GM23338 (cell line): ENCODE measurements around the gene GPR141. TPM values are rescaled to one million over a fixed set of nuclear protein-coding genes. Genes with fewer than 3 reads are reported as not detected.

ENCODE experiments used
- ATAC-seq: fragments of 200-7000 bp; cut with Tn5 transposase; 3 replicates; pipeline ENCODE4 v1.9.1; 2020
- DNase-seq: peaks from one replicate; pipeline ENCODE4 v3.0.0-alpha.2; 2015; ENCODE audit warnings: low spot score
- H2AFZ ChIP-seq: fragments of 200-600 bp; sonication (generic); 2 replicates; pipeline ENCODE4 v1.8.0; 2016; ENCODE audit warnings: antibody characterized with exemption, mild to moderate bottlenecking, moderate library complexity
- H3F3A ChIP-seq: fragments of 200-600 bp; sonication (generic); replicated peaks from 2 replicates; pipeline ENCODE4 v1.8.0; 2017; ENCODE audit warnings: antibody characterized with exemption, mixed run types, low read depth
- H3K27ac ChIP-seq: fragments of 200-600 bp; sonication (generic); 2 replicates; pipeline ENCODE4 v1.6.1; 2016; ENCODE audit warnings: low read depth
- H3K27me3 ChIP-seq: fragments of 200-600 bp; sonication (generic); 2 replicates; pipeline ENCODE4 v1.8.0; 2016; ENCODE audit warnings: mild to moderate bottlenecking, mixed run types, moderate library complexity; ENCODE audit not compliant: insufficient read depth
- H3K36me3 ChIP-seq: fragments of 200-600 bp; sonication (generic); 2 replicates; pipeline ENCODE4 v1.8.0; 2016; ENCODE audit warnings: mild to moderate bottlenecking; ENCODE audit not compliant: insufficient read depth
- H3K4me1 ChIP-seq: fragments of 200-600 bp; sonication (generic); 2 replicates; pipeline ENCODE4 v1.8.0; 2016; ENCODE audit warnings: mild to moderate bottlenecking, moderate library complexity; ENCODE audit not compliant: insufficient read depth
- H3K4me2 ChIP-seq: fragments of 200-600 bp; sonication (generic); 2 replicates; pipeline ENCODE4 v1.7.1; 2017; ENCODE audit warnings: mixed run types
- H3K4me3 ChIP-seq: fragments of 200-600 bp; sonication (generic); 2 replicates; pipeline ENCODE4 v1.6.1; 2016; ENCODE audit warnings: mixed run types
- H3K79me2 ChIP-seq: fragments of 200-600 bp; sonication (generic); replicated peaks from 2 replicates; pipeline ENCODE4 v1.8.0; 2017; ENCODE audit warnings: mild to moderate bottlenecking; ENCODE audit not compliant: insufficient read depth
- H3K9me2 ChIP-seq: fragments of 200-600 bp; sonication (generic); 2 replicates; pipeline ENCODE4 v1.8.0; 2017; ENCODE audit not compliant: insufficient read depth
- H4K20me1 ChIP-seq: fragments of 200-600 bp; sonication (generic); replicated peaks from 2 replicates; pipeline ENCODE4 v1.8.0; 2017; ENCODE audit warnings: mild to moderate bottlenecking; ENCODE audit not compliant: insufficient read depth
- H3K27ac Mint-ChIP-seq: 2 replicates; pipeline ENCODE4 v1.8.0; 2020; ENCODE audit warnings: inconsistent platforms, mild to moderate bottlenecking, moderate library complexity, mixed read lengths
- H3K27me3 Mint-ChIP-seq: 3 replicates; pipeline ENCODE4 v1.8.0; 2022; ENCODE audit warnings: low read depth, mild to moderate bottlenecking, moderate library complexity, mixed read lengths, inconsistent platforms; ENCODE audit not compliant: insufficient read depth, poor library complexity
- H3K36me3 Mint-ChIP-seq: 3 replicates; pipeline ENCODE4 v1.8.0; 2021; ENCODE audit warnings: low read depth, mild to moderate bottlenecking, inconsistent platforms, moderate library complexity, mixed read lengths
- H3K4me1 Mint-ChIP-seq: 3 replicates; pipeline ENCODE4 v1.8.0; 2020; ENCODE audit warnings: mild to moderate bottlenecking, inconsistent platforms, mixed read lengths
- H3K4me3 Mint-ChIP-seq: 3 replicates; pipeline ENCODE4 v1.8.0; 2021; ENCODE audit warnings: moderate library complexity, mild to moderate bottlenecking, inconsistent platforms, mixed read lengths
- H3K9me3 Mint-ChIP-seq: 3 replicates; pipeline ENCODE4 v1.8.0; 2020; ENCODE audit warnings: moderate library complexity, mild to moderate bottlenecking, inconsistent platforms, mixed read lengths
- CREB1 ChIP-seq: fragments of 250-450 bp; sonication (Bioruptor Pico); IDR thresholded peaks from 2 replicates; pipeline ENCODE4 v1.5.0; 2020; ENCODE audit warnings: low read depth, mild to moderate bottlenecking, moderate library complexity
- CTCF ChIP-seq, 2 experiments: fragments of 200-600 bp in 1 of 2; sonication (generic) in 1 of 2; conservative IDR thresholded peaks; 2 replicates each; pipeline versions ENCODE4 v1.5.1 to v1.6.1; 2016 to 2017; ENCODE audit warnings: antibody characterized with exemption in 2 of 2, low read depth in 2 of 2, mild to moderate bottlenecking in 2 of 2, moderate library complexity in 1 of 2
- ETS1 ChIP-seq: IDR thresholded peaks from 2 replicates; pipeline ENCODE4 v1.6.1; 2016; ENCODE audit warnings: antibody characterized with exemption
- EZH2 ChIP-seq: fragments of 200-600 bp; sonication (generic); IDR thresholded peaks from one replicate; pipeline ENCODE4 v1.8.0; 2017; ENCODE audit warnings: antibody characterized with exemption, mild to moderate bottlenecking, low read depth; ENCODE audit not compliant: unreplicated experiment
- EZH2phosphoT487 ChIP-seq: fragments of 200-600 bp; sonication (generic); IDR thresholded peaks from one replicate; pipeline ENCODE4 v1.8.1; 2018; ENCODE audit warnings: antibody characterized with exemption; ENCODE audit not compliant: unreplicated experiment
- JUNB ChIP-seq: IDR thresholded peaks from one replicate; pipeline ENCODE4 v1.6.1; 2016; ENCODE audit warnings: antibody characterized with exemption; ENCODE audit not compliant: unreplicated experiment
- NANOG ChIP-seq: IDR thresholded peaks from 2 replicates; pipeline ENCODE4 v1.6.1; 2016; ENCODE audit warnings: antibody characterized with exemption, borderline replicate concordance
- POLR2AphosphoS5 ChIP-seq: IDR thresholded peaks from 2 replicates; pipeline ENCODE4 v1.6.1; 2016; ENCODE audit warnings: antibody characterized with exemption, low read depth
- REST ChIP-seq: IDR thresholded peaks from one replicate; pipeline ENCODE4 v1.6.1; 2018; ENCODE audit warnings: antibody characterized with exemption; ENCODE audit not compliant: unreplicated experiment
- ZNF114 ChIP-seq: fragments of 250-450 bp; sonication (Bioruptor Pico); IDR thresholded peaks from 2 replicates; pipeline ENCODE4 v1.5.0; 2020; ENCODE audit warnings: mild to moderate bottlenecking, moderate library complexity
- ZNF331 ChIP-seq: fragments of 250-450 bp; sonication (Bioruptor Pico); IDR thresholded peaks from 2 replicates; pipeline ENCODE4 v1.5.0; 2020; ENCODE audit warnings: low read depth, mild to moderate bottlenecking, moderate library complexity
- ZNF462 ChIP-seq: fragments of 250-450 bp; sonication (Bioruptor Pico); IDR thresholded peaks from 2 replicates; pipeline ENCODE4 v1.5.0; 2020; ENCODE audit warnings: mild to moderate bottlenecking, moderate library complexity
- polyA plus RNA-seq: library from polyadenylated mRNA; unstranded; fragments of >200 nt; fragmentation: Nextera tagmentation; extraction: Ambion mirVana; gene quantifications from 2 replicates; pipeline ENCODE4 v1.2.1, GENCODE V29; 2016
- total RNA-seq: library from RNA; depleted of rRNA; stranded (reverse); fragments of >200 nt; shearing (Covaris generic); gene quantifications from 2 replicates; pipeline ENCODE4 v1.2.3, GENCODE V29; 2014

The GPR141 gene
- total and polyA plus RNA-seq, 2 experiments from 2014 or later, result 0.80 TPM; not detected in 1

- Histone ChIP-seq H3K9me2 (no peaks in the 10 kb centered on the region), H3K27ac (no peak overlapping the region), H3K4me2 (no peak overlapping the region), H3F3A (no peaks in the 10 kb centered on the region), H4K20me1 (no peaks in the 10 kb centered on the region), H3K4me3 (no peak overlapping the region), H2AFZ (no peak overlapping the region), H3K79me2 (no peaks in the 10 kb centered on the region), H3K36me3 (no peaks in the 10 kb centered on the region), H3K27me3 (no peaks in the 10 kb centered on the region), H3K4me1 (peaks cover 54% of the 10 kb centered on the region)
- no peak overlapping the region for H3K4me3 Mint-ChIP-seq
- peaks cover 38% of the 10 kb centered on the region for H3K4me1 Mint-ChIP-seq
- H3K9me3 Mint-ChIP-seq, result no peaks in the 10 kb centered on the region
- ATAC-seq, result no peak
- DNase-seq, result no peak
- peaks cover 4% of the 10 kb centered on the region for H3K27me3 Mint-ChIP-seq
- TF ChIP-seq REST, result no peak
- no peak for TF ChIP-seq JUNB
- TF ChIP-seq NANOG, result no peak
- TF ChIP-seq CREB1 (CRISPR knock-in tag), result no peak
- TF ChIP-seq CTCF (conservative IDR thresholded peaks at IDR 0.05; ENCODE audit: low read depth in 2 of 2), result no peak
- no peak for TF ChIP-seq POLR2AphosphoS5
- no peak for TF ChIP-seq ZNF462
- TF ChIP-seq EZH2phosphoT487, result no peak
- TF ChIP-seq EZH2, result no peak
- TF ChIP-seq ZNF114 (CRISPR knock-in tag), result no peak
- TF ChIP-seq ETS1, result no peak
- TF ChIP-seq ZNF331 (CRISPR knock-in tag), result no peak
- H3K27ac Mint-ChIP-seq, result no peak overlapping the region
- no peaks in the 10 kb centered on the region for H3K36me3 Mint-ChIP-seq
These were observed 24.4 kb downstream of the GPR141 start for GRCh38 chr7:37707754-37708485.
